GM23248 (cell line): ENCODE measurements around the gene TMEM17. TPM values are rescaled to one million over a fixed set of nuclear protein-coding genes. Genes with fewer than 3 reads are reported as not detected.
A peak's percentile ranks its signal among the peaks of the same experiment; 100 is the strongest.

Experiments
- DNase-seq: peaks from one replicate; pipeline ENCODE4 v3.0.0-alpha.2; 2015
- H2AFZ ChIP-seq: fragments of 200-600 bp; sonication (generic); 2 replicates; pipeline ENCODE4 v1.6.1; 2016; ENCODE audit warnings: antibody characterized with exemption
- H3F3A ChIP-seq: fragments of 200-600 bp; sonication (generic); 2 replicates; pipeline ENCODE4 v1.6.1; 2016; ENCODE audit warnings: mild to moderate bottlenecking, antibody characterized with exemption, mixed run types; ENCODE audit not compliant: insufficient read depth
- H3K27ac ChIP-seq: fragments of 200-600 bp; sonication (generic); 2 replicates; pipeline ENCODE4 v1.5.1; 2016; ENCODE audit warnings: mild to moderate bottlenecking
- H3K27me3 ChIP-seq: fragments of 200-600 bp; sonication (generic); replicated peaks from 2 replicates; pipeline ENCODE4 v1.6.1; 2016; ENCODE audit warnings: mild to moderate bottlenecking; ENCODE audit not compliant: insufficient read depth
- H3K36me3 ChIP-seq: fragments of 200-600 bp; sonication (generic); 2 replicates; pipeline ENCODE4 v1.6.1; 2016; ENCODE audit warnings: low read depth, mild to moderate bottlenecking
- H3K4me1 ChIP-seq: fragments of 200-600 bp; sonication (generic); 2 replicates; pipeline ENCODE4 v1.6.1; 2016; ENCODE audit warnings: mild to moderate bottlenecking; ENCODE audit not compliant: insufficient read depth
- H3K4me2 ChIP-seq: fragments of 200-600 bp; sonication (generic); one replicate; pipeline ENCODE4 v1.6.1; 2016; ENCODE audit warnings: mild to moderate bottlenecking; ENCODE audit not compliant: unreplicated experiment
- H3K4me3 ChIP-seq: fragments of 200-600 bp; sonication (generic); 2 replicates; pipeline ENCODE4 v1.5.1; 2016; ENCODE audit warnings: mild to moderate bottlenecking
- H3K79me2 ChIP-seq: fragments of 200-600 bp; sonication (generic); 2 replicates; pipeline ENCODE4 v1.6.1; 2016; ENCODE audit warnings: mild to moderate bottlenecking; ENCODE audit not compliant: insufficient read depth
- H3K9ac ChIP-seq: fragments of 200-600 bp; sonication (generic); 2 replicates; pipeline ENCODE4 v1.6.1; 2016; ENCODE audit warnings: mild to moderate bottlenecking
- H3K9me2 ChIP-seq: fragments of 200-600 bp; sonication (generic); 2 replicates; pipeline ENCODE4 v1.6.1; 2016; ENCODE audit warnings: mixed run types, mild to moderate bottlenecking, moderate library complexity; ENCODE audit not compliant: insufficient read depth
- H3K9me3 ChIP-seq: fragments of 200-600 bp; sonication (generic); one replicate; pipeline ENCODE4 v1.6.1; 2017; ENCODE audit warnings: low read depth
- H4K20me1 ChIP-seq: fragments of 200-600 bp; sonication (generic); 2 replicates; pipeline ENCODE4 v1.6.0; 2016; ENCODE audit not compliant: insufficient read depth
- EZH2 ChIP-seq: fragments of 200-600 bp; sonication (generic); IDR thresholded peaks from 2 replicates; pipeline ENCODE4 v1.6.1; 2018; ENCODE audit warnings: antibody characterized with exemption, mild to moderate bottlenecking; ENCODE audit not compliant: insufficient read depth, poor library complexity, severe bottlenecking
- EZH2phosphoT487 ChIP-seq: fragments of 200-600 bp; sonication (generic); IDR thresholded peaks from 2 replicates; pipeline ENCODE4 v1.6.1; 2018; ENCODE audit warnings: antibody characterized with exemption, moderate library complexity, mild to moderate bottlenecking, low read depth; ENCODE audit not compliant: insufficient read depth
- WGBS, 2 experiments: methylation state at CpG; one replicate each; pipeline ENCODE4 v1.1.6; 2015 to 2017; ENCODE audit warnings: low lambda C conversion rate in 2 of 2, low coverage in 1 of 2; ENCODE audit errors: missing lambda C conversion rate in 2 of 2; 5-methylcytosine and 5-hydroxymethylcytosine counted together
- in situ Hi-C: fragments of 300-500 bp; cut with MboI; formaldehyde crosslinking; loops from 2 replicates; pipeline ENCODE4 v1.15.0; 2020
- polyA plus RNA-seq: library from polyadenylated mRNA; unstranded; fragments of >200 nt; fragmentation: Nextera tagmentation; extraction: Ambion mirVana; gene quantifications from 2 replicates; pipeline ENCODE4 v1.2.1, GENCODE V29; 2016
- total RNA-seq: library from RNA; depleted of rRNA; stranded (reverse); fragments of >200 nt; shearing (Covaris generic); gene quantifications from 2 replicates; pipeline ENCODE4 v1.2.3, GENCODE V29; 2014

The TMEM17 gene
- total and polyA plus RNA-seq, 2 experiments from 2014 or later: 3.7 to 5.7 TPM

GRCh38 chr2:62485761-62486438, 20.1 kb downstream of the TMEM17 start:
- H3K9me2 ChIP-seq: no peaks in the 10 kb centered on the region
- peaks cover 12% of the 10 kb centered on the region; the same call in 1 of the 2 replicates for H3F3A ChIP-seq
- no peak for DNase-seq
- H3K4me2 ChIP-seq: peak overlapping the region; percentile 3
- no peak overlapping the region for H3K4me3 ChIP-seq
- in situ Hi-C loops: no loop called here
- peaks cover 19% of the 10 kb centered on the region for H3K4me1 ChIP-seq
- WGBS, 2 experiments: 22 to 31% methylated on average over 5 of the region's 5 CpGs
- no peak for TF ChIP-seq EZH2phosphoT487
- no peak for TF ChIP-seq EZH2
- H3K79me2 ChIP-seq: no peaks in the 10 kb centered on the region
- H2AFZ ChIP-seq: peak overlapping the region; percentile 5; the same call in 1 of the 2 replicates
- no peak overlapping the region for H3K27ac ChIP-seq
- no peaks in the 10 kb centered on the region for H3K36me3 ChIP-seq
- H3K9me3 ChIP-seq: no peaks in the 10 kb centered on the region
- H3K9ac ChIP-seq: no peak overlapping the region
- H3K27me3 ChIP-seq: no peaks in the 10 kb centered on the region
- H4K20me1 ChIP-seq: no peaks in the 10 kb centered on the region

GRCh38 chr2:62482558-62483352, 23.2 kb downstream of the TMEM17 start:
- no peaks in the 10 kb centered on the region for H3K79me2 ChIP-seq
- TF ChIP-seq EZH2: no peak
- TF ChIP-seq EZH2phosphoT487: no peak
- WGBS, 2 experiments: 87 to 91% methylated on average over 6 of the region's 6 CpGs
- no peaks in the 10 kb centered on the region for H3K9me2 ChIP-seq
- H3K4me2 ChIP-seq: no peak overlapping the region
- no peaks in the 10 kb centered on the region for H3K36me3 ChIP-seq
- no peak overlapping the region for H3K9ac ChIP-seq
- in situ Hi-C loops: no loop called here
- peaks cover 15% of the 10 kb centered on the region for H3K4me1 ChIP-seq
- H3K4me3 ChIP-seq: no peak overlapping the region
- H3K27me3 ChIP-seq: no peaks in the 10 kb centered on the region
- H3K27ac ChIP-seq: no peak overlapping the region
- H3F3A ChIP-seq: peaks cover 12% of the 10 kb centered on the region; the same call in 1 of the 2 replicates
- H2AFZ ChIP-seq: 0 out of 2 replicates have a peak overlapping the region, but pooled peaks have one; percentile 5
- no peaks in the 10 kb centered on the region for H4K20me1 ChIP-seq
- H3K9me3 ChIP-seq: no peaks in the 10 kb centered on the region
- no peak for DNase-seq

- in situ Hi-C loops: no loop called here
- no peak overlapping the region for H3K4me3 ChIP-seq
- no peaks in the 10 kb centered on the region for H4K20me1 ChIP-seq
- no peak overlapping the region for H2AFZ ChIP-seq
- no peak for DNase-seq
- no peak overlapping the region for H3K9ac ChIP-seq
- 77 to 83% methylated on average over 3 of the region's 3 CpGs for WGBS, 2 experiments
- no peaks in the 10 kb centered on the region for H3K9me3 ChIP-seq
- peaks cover 19% of the 10 kb centered on the region for H3K4me1 ChIP-seq
- H3K79me2 ChIP-seq: no peaks in the 10 kb centered on the region
- TF ChIP-seq EZH2phosphoT487 (no peak), EZH2 (no peak)
- H3K27me3 ChIP-seq: no peaks in the 10 kb centered on the region
- no peaks in the 10 kb centered on the region for H3K36me3 ChIP-seq
- no peaks in the 10 kb centered on the region for H3K9me2 ChIP-seq
- no peak overlapping the region for H3K27ac ChIP-seq
- no peaks in the 10 kb centered on the region for H3F3A ChIP-seq
- H3K4me2 ChIP-seq: no peak overlapping the region
Observed at GRCh38 chr2:62479917-62480316, 26.1 kb downstream of the TMEM17 start.

DNA sequence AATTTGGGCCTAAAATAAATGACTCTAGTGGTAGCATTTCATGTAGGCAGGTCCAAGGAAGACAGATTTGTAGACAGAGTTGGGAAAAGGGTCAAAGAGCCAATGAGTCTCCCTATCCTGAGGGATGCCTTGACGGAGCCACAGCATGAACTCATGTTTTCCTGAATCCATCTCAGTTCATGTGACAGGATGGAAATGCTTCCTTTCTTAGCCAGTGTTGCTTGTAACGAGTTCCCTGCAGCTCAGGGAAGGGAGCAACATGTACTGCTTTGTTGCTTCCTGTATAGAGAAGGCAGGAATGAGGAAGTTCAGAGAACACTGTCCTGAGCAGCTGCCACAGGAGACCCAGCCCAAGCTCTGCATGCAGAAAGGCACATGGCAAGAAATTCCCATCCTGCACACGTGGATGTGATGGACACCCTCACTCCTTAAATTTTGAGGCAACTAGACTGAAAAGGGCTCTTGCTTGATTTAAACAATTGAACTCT, 27.9 kb downstream of the TMEM17 start:
- peak overlapping the region; percentile 75 for H2AFZ ChIP-seq
- no peak overlapping the region for H3K9ac ChIP-seq
- no peaks in the 10 kb centered on the region for H3K79me2 ChIP-seq
- no peaks in the 10 kb centered on the region for H3K36me3 ChIP-seq
- H3K27me3 ChIP-seq: no peaks in the 10 kb centered on the region
- no peaks in the 10 kb centered on the region for H4K20me1 ChIP-seq
- peaks cover 3% of the 10 kb centered on the region; the same call in 1 of the 2 replicates for H3F3A ChIP-seq
- in situ Hi-C loops: no loop called here
- TF ChIP-seq EZH2phosphoT487: no peak
- no peak for TF ChIP-seq EZH2
- peaks cover 23% of the 10 kb centered on the region for H3K4me1 ChIP-seq
- 17 to 28% methylated on average over 3 of the region's 3 CpGs for WGBS, 2 experiments
- no peaks in the 10 kb centered on the region for H3K9me2 ChIP-seq
- peak; percentile 33 for DNase-seq
- H3K9me3 ChIP-seq: no peaks in the 10 kb centered on the region
- no peak overlapping the region for H3K4me2 ChIP-seq
- H3K4me3 ChIP-seq: no peak overlapping the region
- H3K27ac ChIP-seq: no peak overlapping the region
